Colonic mucosa (tissue), 4 donors: ENCODE measurements around the gene KRT8. TPM values are rescaled to one million over a fixed set of nuclear protein-coding genes. Genes with fewer than 3 reads are reported as not detected.

Experiments used
- DNase-seq: peaks from one replicate; pipeline ENCODE4 v3.0.0-alpha.2; 2020
- H3K27ac ChIP-seq: fragments of 200-600 bp; one replicate; pipeline ENCODE4 v1.8.0; 2021
- H3K27me3 ChIP-seq: fragments of 200-600 bp; one replicate; pipeline ENCODE4 v1.8.0; 2021
- H3K36me3 ChIP-seq: fragments of 200-600 bp; one replicate; pipeline ENCODE4 v1.8.0; 2021
- H3K4me1 ChIP-seq: fragments of 200-600 bp; one replicate; pipeline ENCODE4 v1.8.0; 2021; ENCODE audit warnings: mild to moderate bottlenecking
- H3K4me3 ChIP-seq: fragments of 200-600 bp; one replicate; pipeline ENCODE4 v1.8.0; 2021
- H3K9ac ChIP-seq, 2 donors: one replicate each; pipeline ENCODE4 v1.7.0; 2013; ENCODE audit warnings: control low read depth in 2 of 2, low read depth in 2 of 2, low read length in 2 of 2
- H3K9me3 ChIP-seq: fragments of 200-600 bp; one replicate; pipeline ENCODE4 v1.8.0; 2021
- CTCF ChIP-seq: fragments of 200-600 bp; IDR thresholded peaks from one replicate; pipeline ENCODE4 v1.8.0; 2022; ENCODE audit warnings: antibody characterized with exemption, mild to moderate bottlenecking
- intact Hi-C: fragments of 100-400 bp; cut with DNase I; formaldehyde crosslinking; loops from one replicate; pipeline ENCODE4 v1.14.1; 2022
- total RNA-seq, 2 donors: library from RNA; stranded (reverse); fragmentation: NEBNext Ultra II Directional in 1 of 2; extraction: Animal tissue kit (Norgen Biotek cat#: 25700) in 1 of 2; gene quantifications; one replicate each; pipeline ENCODE4 v1.2.1, GENCODE V29; 2021
- donor health status: healthy.
- donor health status: DM: no; HTN: no; CAD: no.
- donor health status: DM: no; HTN: no; CAD: no.

KRT8 gene
- total RNA-seq, 2 donors from 2014 or later = 4,207 to 4,597 TPM

- peak; percentile 92 for DNase-seq
- no peaks in the 10 kb centered on the region for H3K27me3 ChIP-seq
- H3K9ac ChIP-seq = peak overlapping the region; percentile 40 to 48
- peaks cover 15% of the 10 kb centered on the region for H3K4me1 ChIP-seq
- TF ChIP-seq CTCF = peak; percentile 50
- H3K36me3 ChIP-seq = no peaks in the 10 kb centered on the region
- no peaks in the 10 kb centered on the region for H3K9me3 ChIP-seq
- H3K4me3 ChIP-seq = peak overlapping the region; percentile 22
- H3K27ac ChIP-seq = no peak overlapping the region
- intact Hi-C loops = loop anchor here (5.0 kb wide), 2 partner anchors 507 to 722 kb away; no protein-coding TSS in a partner anchor
Measured at GRCh38 chr12:52879394-52880351, 25.2 kb downstream of the KRT8 start.

- Histone ChIP-seq H3K9me3 (no peaks in the 10 kb centered on the region), H3K36me3 (no peaks in the 10 kb centered on the region), H3K27me3 (no peaks in the 10 kb centered on the region), H3K4me3 (peak overlapping the region; percentile 22), H3K4me1 (peaks cover 18% of the 10 kb centered on the region), H3K9ac (peak overlapping the region; percentile 40 to 48), H3K27ac (peak overlapping the region; percentile 13)
- intact Hi-C loops = loop anchor here (5.0 kb wide), 2 partner anchors 506 to 721 kb away; no protein-coding TSS in a partner anchor
- DNase-seq = no peak
- TF ChIP-seq CTCF = no peak
Measured at GRCh38 chr12:52878507-52879393, 26.1 kb downstream of the KRT8 start.

- no peaks in the 10 kb centered on the region for H3K27me3 ChIP-seq
- H3K4me3 ChIP-seq = no peak overlapping the region
- no peaks in the 10 kb centered on the region for H3K36me3 ChIP-seq
- H3K9ac ChIP-seq = no peak overlapping the region
- intact Hi-C loops = loop anchor here (5.0 kb wide), 2 partner anchors 505 to 720 kb away; no protein-coding TSS in a partner anchor
- H3K9me3 ChIP-seq = no peaks in the 10 kb centered on the region
- peak overlapping the region; percentile 6 for H3K27ac ChIP-seq
- TF ChIP-seq CTCF = no peak
- no peak for DNase-seq
- H3K4me1 ChIP-seq = peaks cover 23% of the 10 kb centered on the region
Measured at GRCh38 chr12:52877242-52877641, 27.6 kb downstream of the KRT8 start.

GRCh38 chr12:52876372-52876771 lies 28.5 kb downstream of the KRT8 start:
- intact Hi-C loops = loop anchor here (5.0 kb wide), 2 partner anchors 504 to 719 kb away; no protein-coding TSS in a partner anchor
- peaks cover 32% of the 10 kb centered on the region for H3K4me1 ChIP-seq
- H3K27me3 ChIP-seq = no peaks in the 10 kb centered on the region
- peak; percentile 70 for DNase-seq
- H3K27ac ChIP-seq = peak overlapping the region; percentile 35
- no peak overlapping the region for H3K4me3 ChIP-seq
- TF ChIP-seq CTCF = no peak
- H3K9me3 ChIP-seq = no peaks in the 10 kb centered on the region
- H3K36me3 ChIP-seq = no peaks in the 10 kb centered on the region
- H3K9ac ChIP-seq = no peak overlapping the region
